Measurements from ENCODE around the gene UBE2D2. TPM values are rescaled to one million over a fixed set of nuclear protein-coding genes. Genes with fewer than 3 reads are reported as not detected.

The UBE2D2 gene
- total and polyA plus RNA-seq, 2 donors (not counting 1 experiment from before 2014, with no cell fraction given) = 64.3 to 168 TPM

DNA sequence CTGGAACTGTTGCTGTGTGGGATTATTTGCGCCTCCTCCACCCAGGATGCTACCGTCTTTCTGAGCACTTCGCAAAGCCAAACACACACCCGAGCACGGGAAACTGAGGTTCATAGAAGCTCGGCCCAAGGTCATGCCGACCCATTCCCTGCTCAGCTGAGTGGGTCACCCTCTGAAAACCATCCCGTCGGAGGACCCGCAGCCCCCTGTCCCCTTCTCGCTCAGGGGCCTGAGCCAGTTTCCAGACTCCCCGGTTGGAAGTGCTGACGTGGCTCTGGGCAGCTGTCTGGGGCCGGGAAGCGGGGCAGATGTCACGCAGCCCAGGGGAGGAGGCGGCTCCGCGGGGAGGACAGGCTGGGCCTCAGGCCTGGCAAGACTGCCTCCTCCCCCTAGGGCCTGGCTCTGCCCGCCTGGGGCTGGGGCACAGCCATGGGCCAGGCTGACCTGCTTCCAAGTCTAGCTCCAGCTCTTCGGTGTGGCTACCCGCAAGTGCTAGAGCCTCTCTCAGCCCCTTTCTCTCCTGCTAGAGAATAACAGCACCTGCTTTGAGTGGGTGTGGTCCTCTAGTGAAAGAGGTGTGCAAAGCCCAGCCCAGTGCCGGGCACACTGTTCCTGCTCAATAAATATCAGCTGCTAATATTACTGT lies 77.1 kb downstream of the UBE2D2 start:
- Histone ChIP-seq H2AFZ (ENCODE audit: insufficient read depth, low read depth, low read length, poor library complexity, severe bottlenecking) (peak overlapping the region; percentile 62), H3K36me3 (replicated peaks in 1 of 2; ENCODE audit: control extremely low read depth in 1 of 2, control insufficient read depth in 1 of 2, extremely low read depth in 1 of 2, insufficient read depth in 2 of 2, low read length in 1 of 2) (no peaks in the 10 kb centered on the region), H3K27me3 (replicated peaks in 1 of 4; ENCODE audit: control extremely low read depth in 1 of 4, control insufficient read depth in 3 of 4, insufficient read depth in 4 of 4, low read length in 3 of 4) (no peaks in the 10 kb centered on the region), H3K9me3 (ENCODE audit: control extremely low read depth in 1 of 3, control insufficient read depth in 2 of 3, insufficient read depth in 1 of 3, low read length in 2 of 3) (no peaks in the 10 kb centered on the region), H3K27ac (ENCODE audit: low read length in 2 of 2) (peak overlapping the region; percentile 88 to 93), H3K4me1 (ENCODE audit: control insufficient read depth in 2 of 2, insufficient read depth in 2 of 2, low read length in 2 of 2) (peaks cover 60 to 92% of the 10 kb centered on the region in 2 donors), H4K20me1 (ENCODE audit: control insufficient read depth, insufficient read depth, low read length, poor library complexity, severe bottlenecking) (peaks cover 10% of the 10 kb centered on the region), H3K9ac (ENCODE audit: low read length) (peak overlapping the region; percentile 70), H3K4me3 (ENCODE audit: control extremely low read depth in 1 of 5, extremely low read depth in 1 of 5, insufficient read depth in 1 of 5, low read depth in 2 of 5, low read length in 4 of 5) (peak overlapping the region in 4 of 5 experiments; percentile 52 to 79 (median 62)), H3K4me2 (replicated peaks; ENCODE audit: low read depth, low read length, poor library complexity, severe bottlenecking) (peak overlapping the region; percentile 91), H3K79me2 (ENCODE audit: control insufficient read depth, insufficient read depth, low read length) (peaks cover 64% of the 10 kb centered on the region)
- ChIA-PET CTCF (interaction anchor here (0.7 to 10.7 kb wide), 11 partner anchors 11 to 149 kb away, joined by 3 to 502 read pairs (median 73); partner anchors contain the start of gene CXXC5), POLR2A (interaction anchor here (0.6 to 9.1 kb wide), 14 partner anchors 12 to 127 kb away, joined by 3 to 511 read pairs (median 8); partner anchors contain the start of gene CXXC5)
- peak overlapping the region; percentile 91 for H3K27ac Mint-ChIP-seq
- H3K4me1 Mint-ChIP-seq = peaks cover 82% of the 10 kb centered on the region
- peak; percentile 82 for DNase-seq
- WGBS (ENCODE audit: insufficient coverage) = 7% methylated on average over 22 of the region's 23 CpGs
- H3K4me3 Mint-ChIP-seq = peak overlapping the region; percentile 84
- no peaks in the 10 kb centered on the region for H3K9me3 Mint-ChIP-seq (ENCODE audit: insufficient read depth)
- ATAC-seq (ENCODE audit: low read depth) = peak; percentile 28
- H3K27me3 Mint-ChIP-seq = no peaks in the 10 kb centered on the region
- intact Hi-C loops (cut with micrococcal nuclease) = loop anchor here (5.0 to 10.0 kb wide), 2 partner anchors 121 to 233 kb away; partner anchors contain the start of gene SPATA24
- TF ChIP-seq CTCF (IDR thresholded peaks at IDR 0.05) (no peak), EZH2 (IDR thresholded peaks at IDR 0.05; ENCODE audit: borderline replicate concordance, insufficient read depth, low read depth, low read length, poor library complexity, severe bottlenecking) (no peak)

Data from B cell (primary cell).